ENCODE results near the gene NUMA1.

The NUMA1 gene

DNA sequence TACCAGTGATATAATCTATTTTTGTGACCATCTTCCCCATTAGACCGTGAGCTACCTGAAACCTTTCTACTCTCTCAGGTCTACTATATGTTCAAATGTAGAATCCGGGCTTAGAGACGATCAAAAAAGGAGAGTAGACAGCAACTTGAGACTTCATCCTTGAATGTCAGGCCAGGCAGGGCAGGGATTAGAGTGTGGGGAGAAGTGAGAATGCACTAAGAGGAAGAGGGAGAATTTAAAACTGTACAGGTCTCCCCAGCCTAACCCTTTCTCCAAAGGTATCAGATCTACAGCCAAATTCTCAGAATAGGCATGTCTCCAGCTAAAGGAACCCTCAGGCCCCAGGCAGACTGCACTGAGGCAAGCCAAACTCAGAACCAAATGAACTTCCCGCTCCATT, 21.8 kb upstream of the NUMA1 start:
- H3K9me3 ChIP-seq (ENCODE audit: control insufficient read depth, insufficient read depth, low read length), result no peaks in the 10 kb centered on the region
- peaks cover 12% of the 10 kb centered on the region for H3K4me1 ChIP-seq (ENCODE audit: control insufficient read depth, insufficient read depth, low read length)
- H3K9ac ChIP-seq (ENCODE audit: low read depth, low read length), result peak overlapping the region; percentile 96
- H3K27me3 ChIP-seq (ENCODE audit: control insufficient read depth, insufficient read depth, low read length), result no peaks in the 10 kb centered on the region
- H3K4me3 ChIP-seq (ENCODE audit: low read depth, low read length), result peak overlapping the region; percentile 99
- peaks cover 41% of the 10 kb centered on the region for H3K36me3 ChIP-seq (ENCODE audit: control insufficient read depth, insufficient read depth, low read length)
- H3K27ac ChIP-seq (ENCODE audit: low read depth, low read length), result no peak overlapping the region

DNA sequence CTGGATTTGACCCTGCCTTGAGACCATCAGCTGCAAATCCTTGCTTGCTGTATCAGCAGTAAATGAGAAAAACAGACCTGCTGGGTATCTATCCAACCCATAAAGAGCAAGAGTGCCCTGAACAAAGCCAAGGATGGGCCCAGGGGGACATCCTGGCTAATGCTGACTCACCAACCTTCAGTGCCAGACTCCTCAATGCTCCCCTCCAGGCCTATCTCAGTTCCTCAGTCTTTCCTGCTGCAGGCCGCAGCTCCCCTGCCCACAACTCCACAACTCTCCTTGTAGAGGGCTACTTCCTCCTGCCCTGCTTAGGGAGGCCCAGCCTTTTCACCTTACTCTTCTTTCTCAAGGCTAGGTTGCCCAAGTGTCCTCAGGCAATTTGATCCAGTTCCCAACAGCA, 20.1 kb upstream of the NUMA1 start:
- Histone ChIP-seq H3K27ac (ENCODE audit: low read depth, low read length) (no peak overlapping the region), H3K4me3 (ENCODE audit: low read depth, low read length) (no peak overlapping the region), H3K9ac (ENCODE audit: low read depth, low read length) (no peak overlapping the region), H3K36me3 (ENCODE audit: control insufficient read depth, insufficient read depth, low read length) (peaks cover 50% of the 10 kb centered on the region), H3K27me3 (ENCODE audit: control insufficient read depth, insufficient read depth, low read length) (no peaks in the 10 kb centered on the region), H3K9me3 (ENCODE audit: control insufficient read depth, insufficient read depth, low read length) (no peaks in the 10 kb centered on the region), H3K4me1 (ENCODE audit: control insufficient read depth, insufficient read depth, low read length) (peaks cover 12% of the 10 kb centered on the region)

DNA sequence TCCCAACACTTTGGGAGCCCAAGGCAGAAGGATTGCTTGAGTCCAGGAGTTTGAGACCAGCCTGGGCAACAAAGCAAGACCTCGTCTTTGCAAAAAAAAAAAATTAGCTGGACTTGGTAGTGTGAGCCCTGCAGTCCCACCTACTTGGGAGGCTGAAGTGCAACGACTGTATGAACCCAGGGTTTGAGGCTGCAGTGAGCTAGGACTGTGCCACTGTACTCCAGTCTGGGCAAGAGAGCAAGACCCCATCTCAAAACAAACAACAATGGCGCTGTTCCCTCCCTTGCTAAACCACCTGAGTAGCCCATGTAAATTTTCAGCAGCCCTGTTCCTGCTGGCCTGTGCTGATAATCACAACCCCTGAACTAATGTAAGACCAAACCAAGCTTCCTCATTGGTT, 19.7 kb upstream of the NUMA1 start:
- H3K9me3 ChIP-seq (ENCODE audit: control insufficient read depth, insufficient read depth, low read length), result no peaks in the 10 kb centered on the region
- no peaks in the 10 kb centered on the region for H3K27me3 ChIP-seq (ENCODE audit: control insufficient read depth, insufficient read depth, low read length)
- H3K36me3 ChIP-seq (ENCODE audit: control insufficient read depth, insufficient read depth, low read length), result peaks cover 50% of the 10 kb centered on the region
- no peak overlapping the region for H3K9ac ChIP-seq (ENCODE audit: low read depth, low read length)
- no peak overlapping the region for H3K27ac ChIP-seq (ENCODE audit: low read depth, low read length)
- H3K4me3 ChIP-seq (ENCODE audit: low read depth, low read length), result no peak overlapping the region
- H3K4me1 ChIP-seq (ENCODE audit: control insufficient read depth, insufficient read depth, low read length), result peaks cover 12% of the 10 kb centered on the region

DNA sequence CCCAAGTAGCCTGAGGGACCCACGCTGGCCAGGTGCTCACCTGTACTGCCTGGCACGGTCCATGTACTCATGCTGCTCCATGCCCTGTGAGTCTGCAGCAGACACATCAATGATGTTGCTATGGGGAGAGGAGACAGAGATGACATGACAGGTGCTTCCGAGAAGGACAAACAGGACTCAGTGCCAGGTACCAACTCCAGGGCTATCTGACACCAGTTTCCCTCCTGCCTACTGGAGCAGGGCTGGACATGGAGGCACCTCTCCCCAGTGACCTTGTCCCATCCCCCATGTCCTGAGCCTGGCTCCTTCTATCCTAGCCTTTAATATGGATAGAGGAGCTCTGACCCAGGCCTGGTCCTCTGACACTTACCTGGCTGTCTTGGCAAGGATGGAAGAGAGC, 18.4 kb upstream of the NUMA1 start:
- Histone ChIP-seq H3K36me3 (ENCODE audit: control insufficient read depth, insufficient read depth, low read length) (peaks cover 60% of the 10 kb centered on the region), H3K27ac (ENCODE audit: low read depth, low read length) (no peak overlapping the region), H3K9me3 (ENCODE audit: control insufficient read depth, insufficient read depth, low read length) (no peaks in the 10 kb centered on the region), H3K9ac (ENCODE audit: low read depth, low read length) (no peak overlapping the region), H3K4me1 (ENCODE audit: control insufficient read depth, insufficient read depth, low read length) (peaks cover 9% of the 10 kb centered on the region), H3K27me3 (ENCODE audit: control insufficient read depth, insufficient read depth, low read length) (no peaks in the 10 kb centered on the region), H3K4me3 (ENCODE audit: low read depth, low read length) (no peak overlapping the region)

DNA sequence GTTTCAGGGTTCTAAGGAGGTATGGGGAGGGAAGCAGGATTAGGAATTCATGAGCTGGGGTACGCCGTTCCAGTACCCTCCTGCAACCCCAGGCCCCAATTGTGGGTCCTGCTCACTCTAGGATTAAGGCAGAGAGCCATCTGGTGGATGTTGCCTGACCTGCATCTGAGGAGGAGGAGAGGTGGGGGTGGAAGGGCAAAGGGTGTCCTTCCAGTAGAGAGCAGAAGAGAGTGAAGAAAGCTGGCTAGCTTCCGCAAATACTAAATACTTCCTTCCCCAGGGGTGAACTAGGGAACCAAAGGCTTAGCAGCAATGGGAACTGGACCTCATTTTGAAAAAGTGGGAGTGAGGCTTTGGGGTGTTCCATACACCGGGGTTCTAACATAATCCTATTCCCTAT, 10.9 kb upstream of the NUMA1 start:
- Histone ChIP-seq H3K4me1 (ENCODE audit: control insufficient read depth, insufficient read depth, low read length) (peaks cover 3% of the 10 kb centered on the region; the same call in 1 of the 2 replicates), H3K9ac (ENCODE audit: low read depth, low read length) (no peak overlapping the region), H3K36me3 (ENCODE audit: control insufficient read depth, insufficient read depth, low read length) (peaks cover 24% of the 10 kb centered on the region), H3K4me3 (ENCODE audit: low read depth, low read length) (no peak overlapping the region), H3K27me3 (ENCODE audit: control insufficient read depth, insufficient read depth, low read length) (no peaks in the 10 kb centered on the region), H3K9me3 (ENCODE audit: control insufficient read depth, insufficient read depth, low read length) (no peaks in the 10 kb centered on the region), H3K27ac (ENCODE audit: low read depth, low read length) (peak overlapping the region; percentile 42)

DNA sequence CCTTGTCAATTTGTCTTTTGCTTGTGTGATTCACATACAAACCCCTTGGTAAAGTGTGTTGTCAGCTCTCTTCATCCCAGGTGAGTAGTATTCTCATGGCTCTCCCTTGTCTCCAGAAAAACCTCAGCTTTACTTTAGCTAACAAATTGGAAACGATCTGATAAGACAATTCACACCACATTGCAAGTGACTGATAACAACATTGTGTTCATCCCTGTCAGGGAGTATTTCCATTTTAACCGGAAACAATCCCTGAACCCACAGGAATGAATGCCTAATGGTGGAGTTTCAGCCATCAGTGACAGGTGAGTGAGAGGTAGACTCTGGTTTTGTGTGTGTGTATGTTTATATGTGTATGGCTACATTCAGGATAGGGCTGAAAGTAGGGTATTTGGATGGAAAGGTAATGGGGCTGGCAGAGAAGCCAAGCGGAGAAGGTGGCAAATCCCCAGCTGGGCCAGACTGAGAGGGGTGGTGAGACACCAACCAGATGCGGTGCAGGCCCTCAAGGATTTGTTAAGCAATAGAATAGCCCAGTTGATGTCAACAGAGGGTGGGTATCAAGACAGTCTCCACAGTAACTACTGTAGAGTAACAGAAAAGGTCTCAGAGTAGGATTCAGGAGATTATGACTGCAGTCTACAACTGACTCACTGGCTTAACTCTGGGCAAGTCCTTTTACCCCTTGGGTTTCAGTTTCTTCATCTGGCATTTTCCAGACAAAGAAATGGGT, 7.9 kb upstream of the NUMA1 start:
- peaks cover 3% of the 10 kb centered on the region; the same call in 1 of the 2 replicates for H3K4me1 ChIP-seq (ENCODE audit: control insufficient read depth, insufficient read depth, low read length)
- no peaks in the 10 kb centered on the region for H3K9me3 ChIP-seq (ENCODE audit: control insufficient read depth, insufficient read depth, low read length)
- peaks cover 9% of the 10 kb centered on the region for H3K36me3 ChIP-seq (ENCODE audit: control insufficient read depth, insufficient read depth, low read length)
- no peak overlapping the region for H3K9ac ChIP-seq (ENCODE audit: low read depth, low read length)
- H3K4me3 ChIP-seq (ENCODE audit: low read depth, low read length), result no peak overlapping the region
- no peaks in the 10 kb centered on the region for H3K27me3 ChIP-seq (ENCODE audit: control insufficient read depth, insufficient read depth, low read length)
- H3K27ac ChIP-seq (ENCODE audit: low read depth, low read length), result no peak overlapping the region

DNA sequence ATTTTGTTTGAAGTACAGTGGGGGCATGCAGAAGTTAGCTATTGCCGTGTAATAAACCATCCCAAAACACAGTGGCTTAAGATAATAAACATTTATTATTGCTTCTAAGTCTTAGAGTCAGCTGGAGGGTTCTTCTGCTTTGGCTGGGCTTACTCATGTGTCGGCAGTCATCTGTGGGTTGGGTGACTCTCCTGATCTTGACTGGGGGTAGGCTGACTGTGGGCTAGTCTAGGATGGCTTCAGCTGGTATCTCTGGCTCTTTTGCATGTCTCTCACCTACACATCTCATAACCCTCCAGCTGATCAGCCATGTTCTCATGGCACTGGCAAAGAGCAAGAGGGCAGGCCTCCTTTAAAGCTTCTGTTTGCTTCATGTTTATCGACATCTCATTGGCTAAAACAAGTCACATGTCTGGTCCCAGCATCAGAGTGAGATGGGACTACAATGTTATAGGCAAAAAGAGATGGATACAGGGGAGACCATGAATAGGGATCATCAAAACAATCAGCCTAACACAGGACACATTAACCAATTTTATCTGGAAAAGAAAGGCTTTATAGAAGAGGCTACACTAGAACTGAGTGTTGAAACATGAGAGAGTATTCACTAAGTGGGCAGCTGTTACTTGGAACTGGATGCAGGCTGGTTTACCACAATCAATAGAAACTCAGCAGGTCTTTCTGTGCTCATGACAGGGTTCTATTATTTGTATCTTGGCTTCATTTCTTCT, 5.4 kb upstream of the NUMA1 start:
- Histone ChIP-seq H3K27ac (ENCODE audit: low read depth, low read length) (no peak overlapping the region), H3K4me3 (ENCODE audit: low read depth, low read length) (no peak overlapping the region), H3K9me3 (ENCODE audit: control insufficient read depth, insufficient read depth, low read length) (no peaks in the 10 kb centered on the region), H3K4me1 (ENCODE audit: control insufficient read depth, insufficient read depth, low read length) (peaks cover 7% of the 10 kb centered on the region; the same call in 1 of the 2 replicates), H3K9ac (ENCODE audit: low read depth, low read length) (no peak overlapping the region), H3K27me3 (ENCODE audit: control insufficient read depth, insufficient read depth, low read length) (no peaks in the 10 kb centered on the region), H3K36me3 (ENCODE audit: control insufficient read depth, insufficient read depth, low read length) (peaks cover 6% of the 10 kb centered on the region; the same call in 1 of the 2 replicates)

DNA sequence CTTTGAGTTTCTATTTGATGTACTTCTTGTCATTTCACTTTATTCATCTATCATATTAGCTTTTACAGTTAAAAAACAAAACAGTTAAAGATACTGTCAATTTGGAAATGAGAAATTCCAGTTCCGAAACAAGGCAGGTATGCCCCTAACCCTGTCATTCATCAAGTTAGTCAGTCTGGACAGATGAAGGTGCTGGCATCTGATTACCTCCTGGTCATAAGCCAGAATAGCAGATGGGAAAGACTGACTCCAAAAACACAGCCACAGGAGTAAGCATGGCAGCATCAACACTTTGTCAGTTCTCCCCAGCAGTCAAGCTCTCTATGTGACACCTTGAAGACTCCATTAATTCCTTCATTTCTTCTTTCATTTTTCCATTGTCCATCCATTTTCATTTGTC, 4.6 kb upstream of the NUMA1 start:
- Histone ChIP-seq H3K27ac (ENCODE audit: low read depth, low read length) (no peak overlapping the region), H3K36me3 (ENCODE audit: control insufficient read depth, insufficient read depth, low read length) (no peaks in the 10 kb centered on the region), H3K9ac (ENCODE audit: low read depth, low read length) (no peak overlapping the region), H3K9me3 (ENCODE audit: control insufficient read depth, insufficient read depth, low read length) (no peaks in the 10 kb centered on the region), H3K4me3 (ENCODE audit: low read depth, low read length) (no peak overlapping the region), H3K27me3 (ENCODE audit: control insufficient read depth, insufficient read depth, low read length) (no peaks in the 10 kb centered on the region), H3K4me1 (ENCODE audit: control insufficient read depth, insufficient read depth, low read length) (peaks cover 7% of the 10 kb centered on the region; the same call in 1 of the 2 replicates)

DNA sequence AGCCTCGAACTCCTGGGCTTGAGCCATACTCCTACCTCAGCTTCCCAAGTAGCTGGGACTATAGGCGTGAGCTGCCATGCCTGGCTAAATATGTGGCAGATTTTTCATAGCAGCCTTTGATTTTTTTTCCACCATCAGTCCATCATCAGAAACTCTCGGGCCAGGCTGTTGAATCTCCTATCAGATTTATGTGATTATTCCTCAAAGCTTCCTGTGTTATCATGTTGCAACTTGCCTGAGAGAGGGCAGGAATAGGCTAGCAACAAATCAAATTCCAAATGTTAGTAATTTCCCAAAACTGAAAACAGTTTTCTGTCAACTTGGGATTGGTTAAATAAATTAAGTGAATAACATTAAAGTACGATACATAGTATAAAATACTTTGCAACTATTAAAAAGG, 3.7 kb upstream of the NUMA1 start:
- Histone ChIP-seq H3K36me3 (ENCODE audit: control insufficient read depth, insufficient read depth, low read length) (no peaks in the 10 kb centered on the region), H3K4me3 (ENCODE audit: low read depth, low read length) (no peak overlapping the region), H3K9me3 (ENCODE audit: control insufficient read depth, insufficient read depth, low read length) (no peaks in the 10 kb centered on the region), H3K27ac (ENCODE audit: low read depth, low read length) (no peak overlapping the region), H3K27me3 (ENCODE audit: control insufficient read depth, insufficient read depth, low read length) (no peaks in the 10 kb centered on the region), H3K9ac (ENCODE audit: low read depth, low read length) (no peak overlapping the region), H3K4me1 (ENCODE audit: control insufficient read depth, insufficient read depth, low read length) (peaks cover 7% of the 10 kb centered on the region; the same call in 1 of the 2 replicates)

DNA sequence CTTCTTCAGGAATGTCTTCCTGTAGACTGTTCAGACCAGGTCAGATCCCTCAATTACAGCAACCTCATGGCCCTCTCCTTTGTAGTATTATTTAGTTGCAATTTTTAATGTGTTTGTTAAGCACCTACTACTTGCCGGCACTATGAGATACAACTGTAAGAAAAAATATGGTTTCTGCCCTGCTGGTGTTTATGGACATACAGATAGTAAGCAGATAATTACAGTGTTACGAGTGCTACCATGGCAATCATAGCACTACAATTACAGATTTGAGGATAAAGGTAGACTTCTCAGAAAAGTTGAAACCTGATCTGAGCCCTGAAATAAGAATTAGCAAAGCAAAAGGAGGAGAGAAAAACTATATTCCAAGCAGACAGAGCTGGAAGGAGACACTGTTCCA, 3.1 kb upstream of the NUMA1 start:
- Histone ChIP-seq H3K27me3 (ENCODE audit: control insufficient read depth, insufficient read depth, low read length) (no peaks in the 10 kb centered on the region), H3K36me3 (ENCODE audit: control insufficient read depth, insufficient read depth, low read length) (no peaks in the 10 kb centered on the region), H3K4me3 (ENCODE audit: low read depth, low read length) (no peak overlapping the region), H3K9me3 (ENCODE audit: control insufficient read depth, insufficient read depth, low read length) (no peaks in the 10 kb centered on the region), H3K9ac (ENCODE audit: low read depth, low read length) (no peak overlapping the region), H3K4me1 (ENCODE audit: control insufficient read depth, insufficient read depth, low read length) (peaks cover 12% of the 10 kb centered on the region), H3K27ac (ENCODE audit: low read depth, low read length) (no peak overlapping the region)

DNA sequence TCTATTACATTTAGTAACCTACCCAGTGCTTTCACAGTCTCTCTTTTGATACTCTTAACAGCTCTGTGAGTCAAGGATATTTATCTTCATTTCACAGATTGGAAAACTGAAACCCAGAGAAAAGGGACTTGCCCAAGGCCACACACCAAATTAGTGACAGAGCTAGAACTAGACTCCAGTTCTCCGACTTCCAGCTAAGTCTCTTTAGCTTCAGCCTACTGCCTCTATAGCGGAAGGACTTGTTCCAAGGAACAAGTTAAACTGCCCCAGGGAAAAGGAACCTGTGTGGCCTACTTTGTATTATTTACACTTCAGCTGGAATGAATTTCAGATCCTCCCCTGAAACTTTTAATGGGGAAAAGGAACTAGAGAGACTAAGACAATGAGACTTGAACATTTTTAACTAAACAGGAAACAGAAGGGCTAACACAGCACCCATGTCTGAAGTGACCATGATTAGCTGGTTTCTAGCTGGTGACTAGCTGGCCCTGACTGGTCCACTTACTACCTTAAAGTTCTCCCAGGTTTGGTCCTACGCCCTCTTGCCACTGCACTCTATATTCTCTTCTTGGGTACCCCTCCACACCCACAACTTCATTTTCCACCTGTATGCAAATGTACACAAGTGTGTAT, 1.6 kb upstream of the NUMA1 start:
- Histone ChIP-seq H3K36me3 (ENCODE audit: control insufficient read depth, insufficient read depth, low read length) (0 out of 2 replicates have a peak, but pooled peaks cover 3% of the 10 kb centered on the region), H3K9me3 (ENCODE audit: control insufficient read depth, insufficient read depth, low read length) (no peaks in the 10 kb centered on the region), H3K27ac (ENCODE audit: low read depth, low read length) (peak overlapping the region; percentile 99), H3K9ac (ENCODE audit: low read depth, low read length) (no peak overlapping the region), H3K4me1 (ENCODE audit: control insufficient read depth, insufficient read depth, low read length) (peaks cover 12% of the 10 kb centered on the region), H3K27me3 (ENCODE audit: control insufficient read depth, insufficient read depth, low read length) (no peaks in the 10 kb centered on the region), H3K4me3 (ENCODE audit: low read depth, low read length) (no peak overlapping the region)

All from HUES48 (cell line).